Activated CD8-positive, alpha-beta T cell treated with anti-CD3 and anti-CD28 coated beads for 36 hours (primary cell): Measurements from ENCODE around the gene ACRBP. TPM values are rescaled to one million over a fixed set of nuclear protein-coding genes. Genes with fewer than 3 reads are reported as not detected.

Experiments
- ATAC-seq: fragments of 200-7000 bp; cut with Tn5 transposase; one replicate; pipeline ENCODE4 v1.10.0; 2021; ENCODE audit warnings: mild to moderate bottlenecking, moderate library complexity
- CTCF ChIA-PET: fragments of 350-600 bp; sonication (Branson Sonifier 250); formaldehyde crosslinking; loops from one replicate; lab custom pipeline; 2021; ENCODE audit warnings: antibody characterized with exemption; lab: Charles Lee
- POLR2A ChIA-PET: fragments of 350-600 bp; sonication (Branson Sonifier 250); formaldehyde crosslinking; loops from one replicate; lab custom pipeline; 2021; ENCODE audit warnings: antibody characterized with exemption; lab: Charles Lee
- DNase-seq: peaks from one replicate; pipeline ENCODE4 v3.0.0-alpha.2; 2020
- H3K27ac Mint-ChIP-seq: one replicate; pipeline ENCODE4 v1.8.0; 2021; ENCODE audit warnings: mild to moderate bottlenecking, mixed read lengths
- H3K27me3 Mint-ChIP-seq: one replicate; pipeline ENCODE4 v1.8.0; 2021; ENCODE audit warnings: mixed read lengths
- H3K36me3 Mint-ChIP-seq: one replicate; pipeline ENCODE4 v1.8.0; 2021; ENCODE audit warnings: low read depth, mixed read lengths
- H3K4me1 Mint-ChIP-seq: one replicate; pipeline ENCODE4 v1.8.0; 2021; ENCODE audit warnings: low read depth, mixed read lengths
- H3K4me3 Mint-ChIP-seq: one replicate; pipeline ENCODE4 v1.8.0; 2021; ENCODE audit warnings: mild to moderate bottlenecking, moderate library complexity, mixed read lengths
- H3K9me3 Mint-ChIP-seq: one replicate; pipeline ENCODE4 v1.8.0; 2021; ENCODE audit warnings: mixed read lengths
- CTCF ChIP-seq: fragments of 200-600 bp; IDR thresholded peaks from one replicate; pipeline ENCODE4 v1.8.0; 2022; ENCODE audit warnings: antibody characterized with exemption, mild to moderate bottlenecking
- intact Hi-C: fragments of 100-400 bp; cut with micrococcal nuclease; formaldehyde crosslinking; loops from one replicate; pipeline ENCODE4 v1.10.0; 2022
- total RNA-seq, 2 experiments: library from RNA; stranded (reverse); gene quantifications; one replicate each; pipeline ENCODE4 v1.2.3, GENCODE V29; 2021

Gene ACRBP
- total RNA-seq, 2 experiments from 2014 or later: 1.3 to 2.0 TPM

- POLR2A ChIA-PET: no interaction called here
These were observed 6.1 kb downstream of the ACRBP start for GRCh38 chr12:6641131-6641530.

GRCh38 chr12:6640497-6640896 lies 6.7 kb downstream of the ACRBP start:
- ATAC-seq: no peak
- Mint-ChIP-seq H3K27ac (no peak overlapping the region), H3K36me3 (peaks cover 14% of the 10 kb centered on the region), H3K4me1 (peaks cover 12% of the 10 kb centered on the region), H3K9me3 (peaks cover 10% of the 10 kb centered on the region), H3K4me3 (no peak overlapping the region), H3K27me3 (no peaks in the 10 kb centered on the region)
- ChIA-PET CTCF (interaction anchor here (2.6 kb wide), 1 partner anchor 20 kb away, joined by 8 read pairs; no protein-coding TSS in a partner anchor), POLR2A (interaction anchor here (1.6 kb wide), 1 partner anchor 10 kb away, joined by 8 read pairs; no protein-coding TSS in a partner anchor)
- DNase-seq: no peak
- TF ChIP-seq CTCF: no peak
- intact Hi-C loops: no loop called here

More at GRCh38 chr12:6641131-6641530, 6.1 kb downstream of the ACRBP start:
- DNase-seq (no peak), ATAC-seq (no peak)
- Mint-ChIP-seq H3K36me3 (peaks cover 14% of the 10 kb centered on the region), H3K27ac (no peak overlapping the region), H3K9me3 (peaks cover 10% of the 10 kb centered on the region), H3K4me1 (peaks cover 6% of the 10 kb centered on the region), H3K27me3 (no peaks in the 10 kb centered on the region), H3K4me3 (no peak overlapping the region)
- TF ChIP-seq CTCF: no peak
- CTCF ChIA-PET: interaction anchor here (2.6 kb wide), 1 partner anchor 20 kb away, joined by 8 read pairs; no protein-coding TSS in a partner anchor
- intact Hi-C loops: no loop called here

GRCh38 chr12:6639151-6639801 lies 8.0 kb downstream of the ACRBP start:
- CTCF ChIA-PET: interaction anchor here (1.2 to 1.3 kb wide), 2 partner anchors 19 kb away, joined by 3 to 6 read pairs; no protein-coding TSS in a partner anchor

GRCh38 chr12:6638305-6638704 lies 8.9 kb downstream of the ACRBP start:
- POLR2A ChIA-PET: no interaction called here
- H3K9me3 Mint-ChIP-seq: peaks cover 2% of the 10 kb centered on the region
- ATAC-seq: no peak
- H3K36me3 Mint-ChIP-seq: peaks cover 2% of the 10 kb centered on the region
- no peak overlapping the region for H3K27ac Mint-ChIP-seq
- no peak for DNase-seq
- TF ChIP-seq CTCF: no peak
- intact Hi-C loops: no loop called here
- peaks cover 26% of the 10 kb centered on the region for H3K4me1 Mint-ChIP-seq
- H3K4me3 Mint-ChIP-seq: no peak overlapping the region
- CTCF ChIA-PET: no interaction called here
- H3K27me3 Mint-ChIP-seq: no peaks in the 10 kb centered on the region

More at GRCh38 chr12:6639151-6639801, 8.0 kb downstream of the ACRBP start:
- H3K27me3 Mint-ChIP-seq: no peaks in the 10 kb centered on the region
- intact Hi-C loops: no loop called here
- DNase-seq (no peak), ATAC-seq (no peak)
- no peak overlapping the region for H3K27ac Mint-ChIP-seq
- POLR2A ChIA-PET: interaction anchor here (1.6 kb wide), 1 partner anchor 9 kb away, joined by 8 read pairs; no protein-coding TSS in a partner anchor
- TF ChIP-seq CTCF: no peak
- peaks cover 9% of the 10 kb centered on the region for H3K36me3 Mint-ChIP-seq
- H3K4me3 Mint-ChIP-seq: no peak overlapping the region
- peaks cover 7% of the 10 kb centered on the region for H3K9me3 Mint-ChIP-seq
- H3K4me1 Mint-ChIP-seq: peaks cover 22% of the 10 kb centered on the region
